Naive B cell (primary cell): Measurements from ENCODE around the gene DNAAF1. TPM values are rescaled to one million over a fixed set of nuclear protein-coding genes. Genes with fewer than 3 reads are reported as not detected.

Experiments used
- ATAC-seq, 2 donors: fragments of 150-1000 bp; cut with Tn5 transposase; 2 replicates each; pipeline ENCODE4 v1.10.0; 2021; ENCODE audit warnings: low read depth in 2 of 2, mild to moderate bottlenecking in 2 of 2, moderate library complexity in 2 of 2
- DNase-seq: peaks from one replicate; pipeline ENCODE4 v3.0.0; 2022
- H3K27ac Mint-ChIP-seq, 6 donors: one replicate each; pipeline ENCODE4 v1.8.0; 2020 to 2022; ENCODE audit warnings: mild to moderate bottlenecking in 6 of 6, mixed read lengths in 6 of 6, moderate library complexity in 5 of 6, inconsistent platforms in 2 of 6
- H3K27me3 Mint-ChIP-seq, 3 donors: one replicate each; pipeline ENCODE4 v1.8.0; 2021 to 2022; ENCODE audit warnings: mixed read lengths in 3 of 3, mild to moderate bottlenecking in 1 of 3
- H3K36me3 Mint-ChIP-seq, 2 donors: one replicate each; pipeline ENCODE4 v1.8.0; 2020 to 2022; ENCODE audit warnings: mixed read lengths in 2 of 2, inconsistent platforms in 1 of 2, mild to moderate bottlenecking in 1 of 2
- H3K4me1 Mint-ChIP-seq, 3 donors: one replicate each; pipeline ENCODE4 v1.8.0; 2020 to 2022; ENCODE audit warnings: mixed read lengths in 3 of 3, inconsistent platforms in 1 of 3, mild to moderate bottlenecking in 1 of 3, moderate library complexity in 1 of 3
- H3K4me3 Mint-ChIP-seq, 8 donors: one replicate each; pipeline ENCODE4 v1.8.0; 2020 to 2022; ENCODE audit warnings: mild to moderate bottlenecking in 8 of 8, mixed read lengths in 8 of 8, moderate library complexity in 8 of 8, inconsistent platforms in 2 of 8
- H3K9me3 Mint-ChIP-seq, 7 donors: one replicate each; pipeline ENCODE4 v1.8.0; 2020 to 2022; ENCODE audit warnings: mixed read lengths in 7 of 7, mild to moderate bottlenecking in 5 of 7, inconsistent platforms in 2 of 7, moderate library complexity in 1 of 7
- polyA plus RNA-seq, 6 donors: library from polyadenylated mRNA; unstranded; fragments of 300-500 nt; fragmentation: Illumina TruSeq; gene quantifications; one replicate each; pipeline ENCODE4 v1.2.3, GENCODE V29; 2021; ENCODE audit warnings: low read depth in 6 of 6

The DNAAF1 gene
- polyA plus RNA-seq, 6 donors from 2014 or later = 0.43 TPM; not detected in 5

- H3K27me3 Mint-ChIP-seq = no peaks in the 10 kb centered on the region
- H3K4me1 Mint-ChIP-seq = peaks cover 30 to 44% (median 43%) of the 10 kb centered on the region in 3 donors
- no peaks in the 10 kb centered on the region for H3K36me3 Mint-ChIP-seq
- H3K9me3 Mint-ChIP-seq = no peaks in the 10 kb centered on the region
- no peak overlapping the region for H3K4me3 Mint-ChIP-seq
- no peak for DNase-seq
- ATAC-seq = no peak
- H3K27ac Mint-ChIP-seq = no peak overlapping the region
Measured at GRCh38 chr16:84137287-84137686, 7.8 kb upstream of the DNAAF1 start.

DNA sequence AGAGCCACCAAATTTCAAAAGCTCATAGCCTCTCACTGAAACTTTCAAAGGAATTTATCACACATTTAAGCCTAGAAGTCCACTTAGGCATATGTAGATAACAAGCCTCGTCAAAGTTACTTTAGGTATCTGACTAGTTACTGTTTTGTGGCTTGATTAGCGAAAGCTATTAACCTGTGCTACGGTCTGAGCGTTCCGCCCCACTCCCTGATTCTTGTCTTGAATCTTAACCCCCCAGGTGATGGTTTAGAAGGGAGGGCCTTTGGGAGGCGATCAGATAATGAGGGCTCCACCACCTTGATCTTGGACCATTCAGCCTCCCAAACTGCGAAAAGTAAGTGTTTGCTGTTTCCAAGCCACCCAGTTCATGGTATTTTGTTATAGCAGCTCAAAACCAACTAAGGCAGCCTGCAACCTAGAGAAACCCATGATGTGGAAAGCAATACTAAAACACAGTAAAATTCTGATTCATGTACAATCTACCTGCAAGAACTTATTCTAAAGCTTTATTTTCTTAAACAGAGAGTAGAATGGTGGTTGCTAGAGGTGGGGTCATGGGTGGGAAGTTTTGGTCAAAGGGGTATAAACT, 7.2 kb upstream of the DNAAF1 start:
- no peak overlapping the region for H3K4me3 Mint-ChIP-seq
- peaks cover 25 to 40% (median 37%) of the 10 kb centered on the region in 3 donors for H3K4me1 Mint-ChIP-seq
- H3K9me3 Mint-ChIP-seq = no peaks in the 10 kb centered on the region
- no peak for DNase-seq
- no peaks in the 10 kb centered on the region for H3K36me3 Mint-ChIP-seq
- H3K27me3 Mint-ChIP-seq = no peaks in the 10 kb centered on the region
- no peak for ATAC-seq
- no peak overlapping the region for H3K27ac Mint-ChIP-seq

DNA sequence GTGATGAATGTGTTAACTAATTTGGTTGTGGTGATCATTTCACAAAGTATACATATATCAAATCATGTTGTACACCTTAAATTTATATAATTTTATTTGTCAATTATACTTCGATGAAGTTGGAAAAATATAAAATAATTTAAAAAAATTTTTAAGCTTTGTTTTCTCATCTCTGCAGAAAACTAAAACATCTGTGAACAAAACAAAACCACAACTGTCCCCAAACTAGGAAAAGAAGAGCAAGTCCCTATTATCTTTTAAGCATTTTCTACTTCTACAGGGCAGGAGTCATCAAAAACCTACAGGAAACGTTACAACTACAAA, 6.6 kb upstream of the DNAAF1 start:
- H3K27ac Mint-ChIP-seq = no peak overlapping the region

GRCh38 chr16:84138824-84139627, 6.1 kb upstream of the DNAAF1 start:
- H3K4me1 Mint-ChIP-seq = peaks cover 30 to 40% (median 38%) of the 10 kb centered on the region in 3 donors
- H3K27ac Mint-ChIP-seq = peak overlapping the region in 3 of 6 donors; percentile 28 to 79 (median 47)
- ATAC-seq (no peak), DNase-seq (no peak)
- no peaks in the 10 kb centered on the region for H3K36me3 Mint-ChIP-seq
- no peaks in the 10 kb centered on the region for H3K27me3 Mint-ChIP-seq
- H3K4me3 Mint-ChIP-seq = no peak overlapping the region
- no peaks in the 10 kb centered on the region for H3K9me3 Mint-ChIP-seq

More for the DNA sequence above, 6.6 kb upstream of the DNAAF1 start:
- Mint-ChIP-seq H3K9me3 (no peaks in the 10 kb centered on the region), H3K27me3 (no peaks in the 10 kb centered on the region), H3K4me1 (peaks cover 27 to 40% (median 36%) of the 10 kb centered on the region in 3 donors), H3K4me3 (no peak overlapping the region), H3K36me3 (no peaks in the 10 kb centered on the region)
- DNase-seq (no peak), ATAC-seq (no peak)

GRCh38 chr16:84139628-84140258, 5.4 kb upstream of the DNAAF1 start:
- peaks cover 35 to 43% (median 41%) of the 10 kb centered on the region in 3 donors for H3K4me1 Mint-ChIP-seq
- DNase-seq = no peak
- no peaks in the 10 kb centered on the region for H3K36me3 Mint-ChIP-seq
- H3K9me3 Mint-ChIP-seq = no peaks in the 10 kb centered on the region
- no peak overlapping the region for H3K27ac Mint-ChIP-seq
- H3K27me3 Mint-ChIP-seq = no peaks in the 10 kb centered on the region
- H3K4me3 Mint-ChIP-seq = no peak overlapping the region
- ATAC-seq = no peak

DNA sequence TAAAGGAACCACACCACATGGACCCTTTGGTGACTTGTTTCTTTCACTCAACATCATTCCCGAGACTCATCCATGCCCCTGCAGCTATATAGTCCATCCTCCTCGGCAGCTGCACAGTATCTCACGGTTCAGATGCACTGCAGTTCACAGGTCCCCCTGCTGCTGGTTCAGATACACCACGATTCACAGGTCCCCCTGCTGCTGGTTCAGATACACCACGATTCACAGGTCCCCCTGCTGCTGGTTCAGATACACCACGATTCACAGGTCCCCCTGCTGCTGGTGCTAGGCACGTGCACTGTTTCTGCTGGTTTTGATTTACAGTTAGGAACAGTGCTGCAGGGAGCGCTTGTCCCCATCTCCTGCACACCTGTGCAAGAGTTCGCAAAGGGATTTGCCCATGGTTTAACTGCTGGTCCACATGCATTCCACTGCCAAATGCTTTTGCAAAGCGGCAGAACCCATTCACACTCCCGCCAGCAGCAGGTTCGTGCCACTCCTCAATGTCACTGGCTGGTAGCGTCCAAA, 3.9 kb upstream of the DNAAF1 start:
- ATAC-seq (peak in 1 of 2 donors; percentile 10), DNase-seq (no peak)
- no peak overlapping the region for H3K27ac Mint-ChIP-seq
- H3K27me3 Mint-ChIP-seq = peaks cover 0 to 2% (median 0%) of the 10 kb centered on the region in 3 donors
- no peaks in the 10 kb centered on the region for H3K36me3 Mint-ChIP-seq
- H3K4me3 Mint-ChIP-seq = no peak overlapping the region
- H3K9me3 Mint-ChIP-seq = no peaks in the 10 kb centered on the region
- H3K4me1 Mint-ChIP-seq = peaks cover 30 to 37% (median 33%) of the 10 kb centered on the region in 3 donors

- DNase-seq (no peak), ATAC-seq (no peak)
- peak overlapping the region in 1 of 6 donors; percentile 22 for H3K27ac Mint-ChIP-seq
- H3K4me1 Mint-ChIP-seq = peaks cover 20 to 34% (median 28%) of the 10 kb centered on the region in 3 donors
- no peaks in the 10 kb centered on the region for H3K9me3 Mint-ChIP-seq
- H3K36me3 Mint-ChIP-seq = no peaks in the 10 kb centered on the region
- peaks cover 0 to 5% (median 4%) of the 10 kb centered on the region in 3 donors for H3K27me3 Mint-ChIP-seq
- peak overlapping the region in 5 of 8 donors; percentile 25 to 97 (median 75) for H3K4me3 Mint-ChIP-seq
Measured at GRCh38 chr16:84143081-84143480, 2.0 kb upstream of the DNAAF1 start.

- Mint-ChIP-seq H3K4me1 (peaks cover 20 to 32% (median 27%) of the 10 kb centered on the region in 3 donors), H3K27ac (peak overlapping the region in 3 of 6 donors; percentile 95 to 98 (median 95)), H3K9me3 (no peaks in the 10 kb centered on the region), H3K4me3 (peak overlapping the region; percentile 89 to 97 (median 96)), H3K36me3 (no peaks in the 10 kb centered on the region), H3K27me3 (peaks cover 0 to 7% (median 6%) of the 10 kb centered on the region in 3 donors)
- ATAC-seq (no peak), DNase-seq (no peak)
Measured at GRCh38 chr16:84143784-84144199, 1.3 kb upstream of the DNAAF1 start.

- no peaks in the 10 kb centered on the region for H3K9me3 Mint-ChIP-seq
- ATAC-seq = peak; percentile 45 to 47
- peaks cover 0 to 10% (median 8%) of the 10 kb centered on the region in 3 donors for H3K27me3 Mint-ChIP-seq
- H3K4me1 Mint-ChIP-seq = peaks cover 14 to 26% (median 21%) of the 10 kb centered on the region in 3 donors
- H3K27ac Mint-ChIP-seq = peak overlapping the region; percentile 19 to 98 (median 88)
- peak overlapping the region; percentile 89 to 97 (median 96) for H3K4me3 Mint-ChIP-seq
- peak; percentile 18 for DNase-seq
- H3K36me3 Mint-ChIP-seq = no peaks in the 10 kb centered on the region
Measured at GRCh38 chr16:84144209-84144858, 774 bp upstream of the DNAAF1 start.

DNA sequence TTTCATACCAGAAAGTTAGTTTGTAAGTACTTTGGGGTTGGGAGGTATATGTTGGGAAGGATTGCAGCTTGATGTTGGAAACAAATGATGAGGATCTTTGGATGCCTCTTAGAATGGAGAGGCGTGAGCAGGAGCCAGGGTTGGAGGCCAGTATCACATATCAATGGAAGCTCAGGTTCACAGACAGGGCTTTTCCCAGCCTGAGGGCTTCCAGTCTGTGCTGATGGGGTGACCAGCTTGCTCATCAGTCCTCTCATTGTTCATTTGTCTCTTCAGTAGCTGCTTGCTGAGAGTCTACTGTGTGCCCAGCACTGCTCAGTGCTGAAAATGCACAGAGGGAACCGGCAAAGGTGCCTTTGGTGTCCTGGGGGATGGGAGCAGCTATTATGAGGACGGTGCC, 5.8 kb downstream of the DNAAF1 start:
- H3K27me3 Mint-ChIP-seq = peaks cover 24 to 43% (median 26%) of the 10 kb centered on the region in 3 donors
- no peak overlapping the region for H3K4me3 Mint-ChIP-seq
- ATAC-seq (no peak), DNase-seq (no peak)
- no peaks in the 10 kb centered on the region for H3K4me1 Mint-ChIP-seq
- H3K36me3 Mint-ChIP-seq = no peaks in the 10 kb centered on the region
- H3K27ac Mint-ChIP-seq = no peak overlapping the region
- H3K9me3 Mint-ChIP-seq = no peaks in the 10 kb centered on the region

DNA sequence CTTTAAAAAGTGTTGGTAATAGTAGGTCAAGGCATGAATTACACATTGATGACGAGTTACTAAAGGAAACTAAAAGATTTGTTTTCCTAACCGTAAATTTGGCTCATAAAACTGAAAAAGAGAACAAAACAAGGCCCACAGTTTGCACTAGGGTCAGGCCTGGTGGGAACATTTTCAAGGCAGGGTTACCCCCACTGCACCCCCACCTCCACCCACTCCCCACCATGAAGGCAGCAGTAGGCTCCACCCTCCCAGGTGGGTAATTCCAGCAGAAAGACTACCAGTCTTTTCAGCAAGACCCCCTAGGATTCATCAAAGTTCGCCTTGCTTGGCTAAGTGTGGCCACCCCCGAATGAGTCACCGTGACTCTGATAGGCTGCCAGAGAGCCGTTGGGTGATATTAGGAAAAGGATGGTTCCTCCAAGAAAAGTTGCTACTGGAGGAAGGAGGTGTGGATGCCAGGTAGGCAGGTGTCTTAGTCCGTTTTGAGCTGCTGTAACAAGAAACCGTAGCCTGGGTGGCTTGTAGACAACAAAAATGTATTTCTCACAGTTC, 8.6 kb downstream of the DNAAF1 start:
- no peak for DNase-seq
- Mint-ChIP-seq H3K4me1 (no peaks in the 10 kb centered on the region), H3K4me3 (no peak overlapping the region), H3K9me3 (no peaks in the 10 kb centered on the region), H3K27me3 (peaks cover 36 to 59% (median 49%) of the 10 kb centered on the region in 3 donors), H3K27ac (no peak overlapping the region), H3K36me3 (no peaks in the 10 kb centered on the region)
- ATAC-seq = no peak

DNA sequence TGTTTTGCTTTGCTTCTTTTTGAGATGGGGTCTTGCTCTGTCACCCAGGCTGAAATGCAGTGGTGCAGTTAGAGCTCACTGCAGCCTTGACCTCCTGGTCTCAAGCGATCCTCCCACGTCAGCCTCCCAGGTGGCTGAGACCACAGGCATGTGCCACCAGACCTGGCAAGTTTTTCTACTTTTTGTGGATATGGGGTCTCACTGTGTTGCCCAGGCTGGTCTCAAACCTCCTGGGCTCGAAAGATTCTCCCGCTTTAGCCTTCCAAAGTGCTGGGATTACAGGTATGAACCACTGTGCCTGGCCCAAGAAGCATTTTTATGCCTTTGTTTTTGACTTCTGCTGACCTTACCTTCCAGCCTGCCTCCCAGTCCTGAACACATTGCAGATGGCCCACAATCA, 10.1 kb downstream of the DNAAF1 start:
- Mint-ChIP-seq H3K27ac (no peak overlapping the region), H3K4me1 (no peaks in the 10 kb centered on the region), H3K4me3 (no peak overlapping the region), H3K27me3 (peaks cover 38 to 58% (median 56%) of the 10 kb centered on the region in 3 donors), H3K9me3 (no peaks in the 10 kb centered on the region), H3K36me3 (no peaks in the 10 kb centered on the region)
- DNase-seq = no peak
- ATAC-seq = no peak

DNA sequence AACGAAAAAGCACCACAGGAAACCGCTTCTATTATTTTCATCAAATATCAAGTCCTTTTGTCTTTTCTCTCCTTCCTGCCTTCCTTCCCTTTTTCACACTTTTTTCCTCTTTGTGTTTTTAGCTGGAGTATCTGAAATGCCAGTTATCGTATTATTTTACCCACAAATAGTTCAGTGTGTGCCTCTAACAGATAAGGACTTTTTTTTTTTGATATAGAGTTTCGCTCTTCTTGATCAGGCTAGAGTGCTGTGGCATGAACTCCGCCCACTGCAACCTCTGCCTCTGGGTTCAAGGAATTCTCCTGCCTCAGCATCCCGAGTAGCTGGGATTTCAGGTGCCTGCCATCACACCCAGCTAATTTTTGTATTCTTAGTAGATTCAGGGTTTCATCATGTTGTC, 10.7 kb downstream of the DNAAF1 start:
- DNase-seq (no peak), ATAC-seq (no peak)
- H3K36me3 Mint-ChIP-seq = no peaks in the 10 kb centered on the region
- peak overlapping the region in 2 of 6 donors; percentile 42 to 50 for H3K27ac Mint-ChIP-seq
- no peak overlapping the region for H3K4me3 Mint-ChIP-seq
- H3K4me1 Mint-ChIP-seq = no peaks in the 10 kb centered on the region
- H3K27me3 Mint-ChIP-seq = peaks cover 36 to 57% (median 55%) of the 10 kb centered on the region in 3 donors
- no peaks in the 10 kb centered on the region for H3K9me3 Mint-ChIP-seq
